Measurements from ENCODE around the gene ANKIB1.
"Not testable (repeated sequence)": the region's sequence is repeated elsewhere in the genome, so short reads cannot be mapped to it uniquely, and the experiment has no call there.

The ANKIB1 gene

DNA sequence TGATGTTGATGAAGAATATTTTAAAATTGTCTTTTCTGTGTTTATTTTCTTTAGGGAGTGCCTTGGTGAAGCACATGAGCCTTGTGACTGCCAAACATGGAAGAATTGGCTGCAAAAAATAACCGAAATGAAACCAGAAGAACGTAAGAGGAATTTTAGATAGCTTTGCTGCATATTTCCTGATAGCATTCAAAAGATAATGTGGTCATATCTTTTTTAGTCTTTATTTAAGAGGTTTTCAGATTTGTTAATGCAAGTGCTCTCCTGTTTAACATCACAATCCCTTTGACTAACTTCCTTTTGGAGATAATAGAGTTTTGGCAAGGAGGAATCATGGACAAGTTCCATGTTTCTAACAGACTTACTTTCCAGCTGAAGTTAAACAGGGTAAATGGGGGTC lies 116.4 kb downstream of the ANKIB1 start:
- Mint-ChIP-seq H3K4me3 (no peak overlapping the region), H3K27me3 (no peaks in the 10 kb centered on the region), H3K4me1 (ENCODE audit: low read depth) (peaks cover 15% of the 10 kb centered on the region), H3K27ac (no peak overlapping the region), H3K36me3 (ENCODE audit: low read depth) (peaks cover 73% of the 10 kb centered on the region), H3K9me3 (no peaks in the 10 kb centered on the region)
- intact Hi-C loops (cut with micrococcal nuclease), result no loop called here

- Mint-ChIP-seq H3K4me3 (no peak overlapping the region), H3K9me3 (no peaks in the 10 kb centered on the region), H3K36me3 (ENCODE audit: low read depth) (peaks cover 50% of the 10 kb centered on the region), H3K27me3 (no peaks in the 10 kb centered on the region), H3K4me1 (ENCODE audit: low read depth) (peaks cover 8% of the 10 kb centered on the region), H3K27ac (no peak overlapping the region)
- intact Hi-C loops (cut with micrococcal nuclease), result no loop called here
Measured at GRCh38 chr7:92366730-92367129, 121.0 kb downstream of the ANKIB1 start.

DNA sequence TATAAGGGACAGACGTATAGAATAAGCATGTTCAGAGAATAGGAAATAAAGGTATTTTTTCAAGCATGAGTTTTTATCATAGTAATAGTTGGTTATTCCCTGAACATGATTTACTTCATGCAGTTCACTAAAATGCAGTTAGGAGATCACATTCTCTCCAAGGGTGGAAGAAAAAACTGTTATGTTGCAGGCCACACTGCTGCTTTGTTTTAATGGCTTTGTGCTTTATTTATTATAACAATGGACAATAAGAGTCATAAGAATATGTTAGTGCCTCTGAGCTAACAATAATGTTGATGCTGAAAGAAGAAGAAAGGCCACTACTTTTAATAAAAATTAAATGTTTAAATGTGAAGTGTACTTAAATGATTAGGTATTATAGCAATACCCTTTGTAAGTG lies 123.0 kb downstream of the ANKIB1 start:
- H3K9me3 Mint-ChIP-seq, result no peaks in the 10 kb centered on the region
- no peak overlapping the region for H3K4me3 Mint-ChIP-seq
- H3K27ac Mint-ChIP-seq, result no peak overlapping the region
- no peaks in the 10 kb centered on the region for H3K27me3 Mint-ChIP-seq
- intact Hi-C loops (cut with micrococcal nuclease), result no loop called here
- peaks cover 8% of the 10 kb centered on the region for H3K4me1 Mint-ChIP-seq (ENCODE audit: low read depth)
- peaks cover 39% of the 10 kb centered on the region for H3K36me3 Mint-ChIP-seq (ENCODE audit: low read depth)

GRCh38 chr7:92375013-92375412 lies 129.2 kb downstream of the ANKIB1 start:
- Mint-ChIP-seq H3K27me3 (no peaks in the 10 kb centered on the region), H3K9me3 (no peaks in the 10 kb centered on the region), H3K4me3 (no peak overlapping the region), H3K36me3 (ENCODE audit: low read depth) (peaks cover 28% of the 10 kb centered on the region), H3K27ac (no peak overlapping the region), H3K4me1 (ENCODE audit: low read depth) (peaks cover 9% of the 10 kb centered on the region)
- intact Hi-C loops (cut with micrococcal nuclease), result no loop called here

GRCh38 chr7:92391071-92391470 lies 145.3 kb downstream of the ANKIB1 start:
- H3K9me3 Mint-ChIP-seq, result no peaks in the 10 kb centered on the region
- H3K27me3 Mint-ChIP-seq, result no peaks in the 10 kb centered on the region
- no peaks in the 10 kb centered on the region for H3K4me1 Mint-ChIP-seq (ENCODE audit: low read depth)
- intact Hi-C loops (cut with micrococcal nuclease), result no loop called here
- H3K27ac Mint-ChIP-seq, result no peak overlapping the region
- no peak overlapping the region for H3K4me3 Mint-ChIP-seq
- peaks cover 43% of the 10 kb centered on the region for H3K36me3 Mint-ChIP-seq (ENCODE audit: low read depth)

GRCh38 chr7:92397542-92397941 lies 151.8 kb downstream of the ANKIB1 start:
- no peak overlapping the region for H3K27ac Mint-ChIP-seq
- H3K4me3 Mint-ChIP-seq, result no peak overlapping the region
- H3K4me1 Mint-ChIP-seq (ENCODE audit: low read depth), result no peaks in the 10 kb centered on the region
- H3K27me3 Mint-ChIP-seq, result no peaks in the 10 kb centered on the region
- H3K36me3 Mint-ChIP-seq (ENCODE audit: low read depth), result peaks cover 35% of the 10 kb centered on the region
- intact Hi-C loops (cut with micrococcal nuclease), result no loop called here
- H3K9me3 Mint-ChIP-seq, result no peaks in the 10 kb centered on the region

DNA sequence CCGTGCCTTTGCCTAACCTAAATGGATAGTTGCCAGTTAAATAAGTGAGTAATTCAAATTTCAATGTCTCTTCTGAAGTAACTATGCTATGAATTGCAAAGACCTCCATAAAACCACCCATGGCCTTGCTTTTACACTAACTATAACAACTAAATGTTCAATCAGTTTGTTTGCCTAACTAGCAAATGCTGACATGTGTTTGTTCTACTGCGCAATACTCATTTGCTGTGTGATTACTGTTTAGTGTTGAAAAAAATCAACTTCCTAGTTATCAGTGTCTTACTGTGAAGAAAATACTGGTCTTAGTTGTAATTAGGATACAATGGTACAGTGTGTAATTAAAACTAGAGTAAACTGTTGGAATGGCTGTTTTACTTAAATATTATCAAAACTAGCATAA lies 154.2 kb downstream of the ANKIB1 start:
- intact Hi-C loops (cut with micrococcal nuclease), result no loop called here
- Mint-ChIP-seq H3K36me3 (ENCODE audit: low read depth) (peaks cover 43% of the 10 kb centered on the region), H3K27ac (no peak overlapping the region), H3K27me3 (no peaks in the 10 kb centered on the region), H3K9me3 (no peaks in the 10 kb centered on the region), H3K4me3 (no peak overlapping the region), H3K4me1 (ENCODE audit: low read depth) (peaks cover 8% of the 10 kb centered on the region)

- peaks cover 22% of the 10 kb centered on the region for H3K36me3 Mint-ChIP-seq (ENCODE audit: low read depth)
- H3K4me3 Mint-ChIP-seq, result no peak overlapping the region
- H3K9me3 Mint-ChIP-seq, result no peaks in the 10 kb centered on the region
- H3K4me1 Mint-ChIP-seq (ENCODE audit: low read depth), result peaks cover 8% of the 10 kb centered on the region
- intact Hi-C loops (cut with micrococcal nuclease), result no loop called here
- no peak overlapping the region for H3K27ac Mint-ChIP-seq
- peaks cover 1% of the 10 kb centered on the region for H3K27me3 Mint-ChIP-seq
Measured at GRCh38 chr7:92402920-92403759, 157.4 kb downstream of the ANKIB1 start.

- H3K36me3 Mint-ChIP-seq (ENCODE audit: low read depth), result peaks cover 16% of the 10 kb centered on the region
- H3K9me3 Mint-ChIP-seq, result no peaks in the 10 kb centered on the region
- peaks cover 8% of the 10 kb centered on the region for H3K4me1 Mint-ChIP-seq (ENCODE audit: low read depth)
- intact Hi-C loops (cut with micrococcal nuclease), result no loop called here
- no peak overlapping the region for H3K27ac Mint-ChIP-seq
- H3K27me3 Mint-ChIP-seq, result peaks cover 3% of the 10 kb centered on the region
- no peak overlapping the region for H3K4me3 Mint-ChIP-seq
Measured at GRCh38 chr7:92403760-92404074, 157.9 kb downstream of the ANKIB1 start.

GRCh38 chr7:92404170-92404614 lies 158.4 kb downstream of the ANKIB1 start:
- Mint-ChIP-seq H3K9me3 (no peaks in the 10 kb centered on the region), H3K36me3 (ENCODE audit: low read depth) (peaks cover 11% of the 10 kb centered on the region), H3K4me1 (ENCODE audit: low read depth) (peaks cover 8% of the 10 kb centered on the region), H3K27ac (no peak overlapping the region), H3K27me3 (peaks cover 3% of the 10 kb centered on the region), H3K4me3 (no peak overlapping the region)
- intact Hi-C loops (cut with micrococcal nuclease), result no loop called here

- Mint-ChIP-seq H3K9me3 (no peaks in the 10 kb centered on the region), H3K4me3 (no peak overlapping the region), H3K4me1 (ENCODE audit: low read depth) (no peaks in the 10 kb centered on the region), H3K36me3 (ENCODE audit: low read depth) (no peaks in the 10 kb centered on the region), H3K27ac (no peak overlapping the region), H3K27me3 (peaks cover 9% of the 10 kb centered on the region)
- intact Hi-C loops (cut with micrococcal nuclease), result no loop called here
Measured at GRCh38 chr7:92409357-92409756, 163.6 kb downstream of the ANKIB1 start.

GRCh38 chr7:92410162-92410561 lies 164.4 kb downstream of the ANKIB1 start:
- H3K27ac Mint-ChIP-seq; intact Hi-C loops (cut with micrococcal nuclease); H3K4me3 Mint-ChIP-seq; H3K9me3 Mint-ChIP-seq; H3K27me3 Mint-ChIP-seq; H3K4me1 Mint-ChIP-seq (ENCODE audit: low read depth); H3K36me3 Mint-ChIP-seq (ENCODE audit: low read depth): not testable (repeated sequence)

DNA sequence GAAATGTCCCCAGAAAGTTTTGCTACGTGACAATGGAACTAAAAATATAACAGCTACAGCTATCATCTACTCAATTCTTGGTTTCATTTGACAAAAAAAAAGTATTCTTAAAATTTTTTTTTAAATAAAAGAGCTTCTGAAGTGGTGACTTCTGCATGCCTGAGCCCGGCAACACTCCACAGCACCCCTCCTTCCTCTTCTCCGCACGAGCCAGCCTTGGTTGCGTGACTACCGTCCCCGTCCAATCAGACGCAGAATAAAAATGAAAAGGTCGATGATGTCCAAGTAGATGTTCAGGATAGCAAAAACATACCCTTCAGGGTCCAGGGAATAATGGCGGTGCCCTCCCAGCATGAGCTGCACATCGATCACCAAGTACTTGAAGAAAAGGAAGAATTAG lies 167.0 kb downstream of the ANKIB1 start:
- no peak overlapping the region for H3K27ac Mint-ChIP-seq
- no peak overlapping the region for H3K4me3 Mint-ChIP-seq
- intact Hi-C loops (cut with micrococcal nuclease), result no loop called here
- H3K27me3 Mint-ChIP-seq, result peaks cover 9% of the 10 kb centered on the region
- no peaks in the 10 kb centered on the region for H3K4me1 Mint-ChIP-seq (ENCODE audit: low read depth)
- no peaks in the 10 kb centered on the region for H3K9me3 Mint-ChIP-seq
- H3K36me3 Mint-ChIP-seq (ENCODE audit: low read depth), result no peaks in the 10 kb centered on the region

GRCh38 chr7:92413550-92413949 lies 167.8 kb downstream of the ANKIB1 start:
- H3K4me3 Mint-ChIP-seq, result no peak overlapping the region
- H3K27ac Mint-ChIP-seq, result no peak overlapping the region
- intact Hi-C loops (cut with micrococcal nuclease), result no loop called here
- no peaks in the 10 kb centered on the region for H3K36me3 Mint-ChIP-seq (ENCODE audit: low read depth)
- peaks cover 6% of the 10 kb centered on the region for H3K27me3 Mint-ChIP-seq
- no peaks in the 10 kb centered on the region for H3K4me1 Mint-ChIP-seq (ENCODE audit: low read depth)
- no peaks in the 10 kb centered on the region for H3K9me3 Mint-ChIP-seq

DNA sequence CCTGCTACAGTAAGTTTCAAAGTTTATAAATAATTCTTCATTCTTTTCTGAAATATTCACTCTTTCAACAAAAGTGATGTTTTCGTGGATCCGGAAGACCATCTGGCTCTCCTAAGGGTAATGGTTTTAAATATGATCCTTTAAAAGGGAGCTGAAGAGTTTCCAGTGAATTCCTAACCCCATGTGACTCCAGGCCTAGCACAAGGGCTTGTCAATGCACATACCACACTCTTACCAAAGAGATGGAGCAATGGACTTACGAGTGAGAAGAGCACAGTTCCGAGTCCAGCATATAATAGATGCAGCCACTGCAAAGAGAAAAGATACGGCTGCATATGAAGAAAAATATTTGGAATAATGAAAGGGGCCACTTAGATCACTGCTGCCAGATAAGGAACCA lies 169.5 kb downstream of the ANKIB1 start:
- Mint-ChIP-seq H3K4me1 (ENCODE audit: low read depth) (no peaks in the 10 kb centered on the region), H3K27ac (no peak overlapping the region)
- intact Hi-C loops (cut with micrococcal nuclease), result no loop called here

More for the DNA sequence above, 169.5 kb downstream of the ANKIB1 start:
- no peak overlapping the region for H3K4me3 Mint-ChIP-seq
- no peaks in the 10 kb centered on the region for H3K36me3 Mint-ChIP-seq (ENCODE audit: low read depth)
- peaks cover 4% of the 10 kb centered on the region for H3K27me3 Mint-ChIP-seq
- no peaks in the 10 kb centered on the region for H3K9me3 Mint-ChIP-seq

All from dendritic cell treated with granulocyte-macrophage colony-stimulating factor and Interleukin-4, amounts not matched to agents 40 ng/mL and 50 ng/mL, for 4 days (primary cell).